ENCODE measurements around the gene IL11.

The IL11 gene

DNA sequence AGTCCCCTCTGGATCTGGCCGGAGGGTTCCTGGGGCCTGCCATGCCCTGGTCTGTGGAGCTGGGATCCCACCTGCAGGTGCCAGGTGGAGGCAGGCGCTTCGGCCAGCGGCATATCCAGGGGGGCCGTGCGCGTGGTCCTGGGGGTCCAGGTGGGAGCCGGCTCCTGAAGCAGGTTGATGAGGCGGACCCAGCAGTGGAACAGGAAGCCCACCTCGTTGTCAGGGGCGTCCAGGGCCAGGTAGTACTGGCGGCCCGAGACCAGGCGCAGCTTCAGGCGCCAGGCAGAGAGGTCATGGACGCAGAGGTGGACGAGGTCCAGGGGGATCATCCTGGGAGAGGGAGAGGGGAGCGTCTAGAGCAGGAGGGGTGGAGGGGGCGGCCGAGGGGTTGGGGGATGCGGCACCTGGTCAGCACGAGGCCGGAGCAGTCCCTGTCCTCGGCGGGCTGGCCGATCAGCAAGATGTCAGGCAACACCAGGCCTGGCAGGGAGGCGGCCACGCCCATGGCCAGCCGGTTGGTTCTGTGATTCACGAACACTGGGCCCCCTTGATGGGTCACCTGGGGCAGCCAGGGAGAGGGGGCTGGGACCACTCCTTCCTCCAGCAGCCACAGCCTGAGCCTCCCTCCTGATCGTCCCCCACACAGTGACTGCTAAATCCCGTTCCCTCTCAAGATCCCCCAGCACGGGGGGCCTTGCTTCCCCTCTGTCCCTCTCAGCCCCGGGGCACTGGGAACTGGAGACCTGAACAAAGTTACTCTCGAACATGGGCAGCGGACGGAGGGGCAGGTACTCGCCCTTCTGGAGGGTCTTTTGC is 7.9 kb downstream of the IL11 start:
- peaks cover 0 to 9% (median 1%) of the 10 kb centered on the region in 5 donors for H3K27me3 ChIP-seq (ENCODE audit: control insufficient read depth in 5 of 5, insufficient read depth in 4 of 5, low read length in 5 of 5)

DNA sequence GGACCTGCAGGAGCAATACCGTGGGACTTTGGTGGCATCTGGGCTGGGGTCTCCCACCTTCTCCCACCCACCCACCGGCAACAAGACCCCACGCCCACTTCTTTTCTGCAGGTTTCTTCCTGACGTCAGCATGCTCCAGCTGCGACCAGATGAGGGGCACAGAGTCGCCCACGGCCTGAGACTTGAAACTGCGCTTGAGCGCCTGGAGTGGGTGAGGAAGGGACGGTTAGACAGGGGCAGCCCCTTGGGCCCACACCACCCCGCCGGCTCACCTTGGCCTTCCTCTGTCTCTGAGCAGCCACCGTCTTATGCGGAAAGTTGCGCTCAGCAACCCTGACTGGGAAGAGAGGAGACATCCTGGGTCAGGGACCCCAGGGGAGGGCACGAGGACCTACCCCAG is 9.4 kb downstream of the IL11 start:
- H3K4me1 ChIP-seq (ENCODE audit: control insufficient read depth in 5 of 5, insufficient read depth in 5 of 5, low read length in 5 of 5) = no peaks in the 10 kb centered on the region
- no peak overlapping the region for H3K27ac ChIP-seq (ENCODE audit: low read depth, low read length)
- no peak overlapping the region for H3K9ac ChIP-seq (ENCODE audit: low read length in 5 of 5)
- H3K27me3 ChIP-seq (ENCODE audit: control insufficient read depth in 5 of 5, insufficient read depth in 4 of 5, low read length in 5 of 5) = peaks cover 0 to 11% (median 6%) of the 10 kb centered on the region in 5 donors
- H3K4me3 ChIP-seq (ENCODE audit: low read depth in 1 of 5, low read length in 5 of 5) = no peak overlapping the region
- no peaks in the 10 kb centered on the region for H3K36me3 ChIP-seq (ENCODE audit: control insufficient read depth in 5 of 5, insufficient read depth in 5 of 5, low read length in 5 of 5)
- H3K9me3 ChIP-seq (ENCODE audit: control insufficient read depth in 5 of 5, low read length in 5 of 5) = no peaks in the 10 kb centered on the region

More for the DNA sequence above, 7.9 kb downstream of the IL11 start:
- Histone ChIP-seq H3K9me3 (ENCODE audit: control insufficient read depth in 5 of 5, low read length in 5 of 5) (no peaks in the 10 kb centered on the region), H3K4me1 (ENCODE audit: control insufficient read depth in 5 of 5, insufficient read depth in 5 of 5, low read length in 5 of 5) (no peaks in the 10 kb centered on the region), H3K36me3 (ENCODE audit: control insufficient read depth in 5 of 5, insufficient read depth in 5 of 5, low read length in 5 of 5) (no peaks in the 10 kb centered on the region), H3K4me3 (ENCODE audit: low read depth in 1 of 5, low read length in 5 of 5) (no peak overlapping the region), H3K27ac (ENCODE audit: low read depth, low read length) (no peak overlapping the region), H3K9ac (ENCODE audit: low read length in 5 of 5) (no peak overlapping the region)

DNA sequence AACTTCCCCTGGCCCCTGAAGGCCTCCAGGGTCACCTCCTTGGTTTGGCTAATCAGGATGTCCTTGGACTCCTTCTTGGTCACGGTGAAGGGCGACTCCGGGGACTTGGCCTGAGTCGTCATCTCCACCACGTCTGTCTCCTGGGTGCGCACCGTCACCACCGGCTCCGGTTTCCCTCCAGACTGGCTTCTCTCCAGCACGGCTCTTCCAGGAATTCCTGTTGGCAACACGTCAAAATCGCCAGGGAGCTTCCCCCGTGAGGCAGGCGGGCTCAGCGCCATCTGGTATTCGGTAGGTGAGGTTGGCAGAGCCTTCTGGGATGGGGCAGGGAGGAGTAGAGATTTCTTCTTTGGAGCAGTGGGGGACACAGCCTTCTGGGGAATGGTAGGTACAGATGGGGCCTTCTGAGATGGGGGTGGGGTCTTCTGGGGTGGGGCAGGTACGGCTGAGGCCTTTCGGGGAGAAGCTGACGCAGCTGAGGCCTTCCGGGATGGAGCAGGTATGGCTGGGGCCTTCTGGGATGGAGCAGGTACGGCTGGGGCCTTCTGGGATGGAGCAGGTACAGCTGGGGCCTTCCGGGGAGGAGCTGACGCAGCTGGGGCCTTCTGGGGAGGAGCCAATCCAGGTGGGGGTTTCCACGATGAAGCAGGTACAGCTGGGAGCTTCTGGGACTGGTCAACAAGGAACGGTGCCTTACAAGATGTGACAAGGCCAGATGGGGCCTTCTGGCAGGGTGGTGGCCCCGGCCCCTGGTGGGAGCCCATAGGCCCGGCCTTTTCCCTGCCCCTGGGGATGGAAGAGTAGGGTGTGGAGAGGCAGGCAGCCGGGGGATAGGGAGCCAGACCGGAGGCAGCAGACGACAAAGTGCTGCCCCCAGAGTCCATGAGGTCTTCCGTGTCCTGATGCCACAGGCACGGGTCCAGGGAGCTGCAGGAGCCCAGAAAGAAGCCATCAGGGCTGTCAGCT is 11.0 kb downstream of the IL11 start:
- Histone ChIP-seq H3K36me3 (ENCODE audit: control insufficient read depth in 5 of 5, insufficient read depth in 5 of 5, low read length in 5 of 5) (no peaks in the 10 kb centered on the region), H3K27ac (ENCODE audit: low read depth, low read length) (no peak overlapping the region), H3K4me1 (ENCODE audit: control insufficient read depth in 5 of 5, insufficient read depth in 5 of 5, low read length in 5 of 5) (no peaks in the 10 kb centered on the region), H3K27me3 (ENCODE audit: control insufficient read depth in 5 of 5, insufficient read depth in 4 of 5, low read length in 5 of 5) (peaks cover 0 to 16% (median 13%) of the 10 kb centered on the region in 5 donors), H3K9ac (ENCODE audit: low read length in 5 of 5) (no peak overlapping the region), H3K4me3 (ENCODE audit: low read depth in 1 of 5, low read length in 5 of 5) (no peak overlapping the region), H3K9me3 (ENCODE audit: control insufficient read depth in 5 of 5, low read length in 5 of 5) (no peaks in the 10 kb centered on the region)

GRCh38 chr19:55358493-55358892 is 11.8 kb downstream of the IL11 start:
- H3K4me1 ChIP-seq (ENCODE audit: control insufficient read depth in 5 of 5, insufficient read depth in 5 of 5, low read length in 5 of 5) = peaks cover 0 to 5% (median 4%) of the 10 kb centered on the region in 5 donors
- H3K27me3 ChIP-seq (ENCODE audit: control insufficient read depth in 5 of 5, insufficient read depth in 4 of 5, low read length in 5 of 5) = peaks cover 4 to 23% (median 16%) of the 10 kb centered on the region in 5 donors
- no peaks in the 10 kb centered on the region for H3K9me3 ChIP-seq (ENCODE audit: control insufficient read depth in 5 of 5, low read length in 5 of 5)
- no peak overlapping the region for H3K4me3 ChIP-seq (ENCODE audit: low read depth in 1 of 5, low read length in 5 of 5)
- no peak overlapping the region for H3K9ac ChIP-seq (ENCODE audit: low read length in 5 of 5)
- no peak overlapping the region for H3K27ac ChIP-seq (ENCODE audit: low read depth, low read length)
- H3K36me3 ChIP-seq (ENCODE audit: control insufficient read depth in 5 of 5, insufficient read depth in 5 of 5, low read length in 5 of 5) = no peaks in the 10 kb centered on the region

- H3K27me3 ChIP-seq (ENCODE audit: control insufficient read depth in 5 of 5, insufficient read depth in 4 of 5, low read length in 5 of 5) = peaks cover 26 to 48% (median 40%) of the 10 kb centered on the region in 5 donors
- no peaks in the 10 kb centered on the region for H3K36me3 ChIP-seq (ENCODE audit: control insufficient read depth in 5 of 5, insufficient read depth in 5 of 5, low read length in 5 of 5)
- no peak overlapping the region for H3K4me3 ChIP-seq (ENCODE audit: low read depth in 1 of 5, low read length in 5 of 5)
- H3K4me1 ChIP-seq (ENCODE audit: control insufficient read depth in 5 of 5, insufficient read depth in 5 of 5, low read length in 5 of 5) = peaks cover 0 to 10% (median 9%) of the 10 kb centered on the region in 5 donors
- no peak overlapping the region for H3K27ac ChIP-seq (ENCODE audit: low read depth, low read length)
- no peaks in the 10 kb centered on the region for H3K9me3 ChIP-seq (ENCODE audit: control insufficient read depth in 5 of 5, low read length in 5 of 5)
- no peak overlapping the region for H3K9ac ChIP-seq (ENCODE audit: low read length in 5 of 5)
Observed at GRCh38 chr19:55355213-55355821, 14.9 kb downstream of the IL11 start.

GRCh38 chr19:55354698-55355212 is 15.5 kb downstream of the IL11 start, which contains the start of gene COX6B2:
Gene COX6B2, minus strand, starts transcription at chr19:55354719. Its CDS starts 198 bp downstream, at chr19:55354521.
- H3K36me3 ChIP-seq (ENCODE audit: control insufficient read depth in 5 of 5, insufficient read depth in 5 of 5, low read length in 5 of 5) = no peaks in the 10 kb centered on the region
- H3K27ac ChIP-seq (ENCODE audit: low read depth, low read length) = no peak within 1 kb of the TSS
- no peaks in the 10 kb centered on the region for H3K9me3 ChIP-seq (ENCODE audit: control insufficient read depth in 5 of 5, low read length in 5 of 5)
- peak within 1 kb of the TSS in 4 of 5 donors; percentile 2 to 57 (median 42) for H3K4me3 ChIP-seq (ENCODE audit: low read depth in 1 of 5, low read length in 5 of 5)
- peaks cover 0 to 10% (median 9%) of the 10 kb centered on the region in 5 donors for H3K4me1 ChIP-seq (ENCODE audit: control insufficient read depth in 5 of 5, insufficient read depth in 5 of 5, low read length in 5 of 5)
- H3K9ac ChIP-seq (ENCODE audit: low read length in 5 of 5) = no peak within 1 kb of the TSS
- H3K27me3 ChIP-seq (ENCODE audit: control insufficient read depth in 5 of 5, insufficient read depth in 4 of 5, low read length in 5 of 5) = peaks cover 26 to 51% (median 42%) of the 10 kb centered on the region in 5 donors

- H3K4me1 ChIP-seq (ENCODE audit: control insufficient read depth in 5 of 5, insufficient read depth in 5 of 5, low read length in 5 of 5) = peaks cover 0 to 10% (median 9%) of the 10 kb centered on the region in 5 donors
- no peak overlapping the region for H3K9ac ChIP-seq (ENCODE audit: low read length in 5 of 5)
- H3K27me3 ChIP-seq (ENCODE audit: control insufficient read depth in 5 of 5, insufficient read depth in 4 of 5, low read length in 5 of 5) = peaks cover 26 to 51% (median 42%) of the 10 kb centered on the region in 5 donors
- H3K9me3 ChIP-seq (ENCODE audit: control insufficient read depth in 5 of 5, low read length in 5 of 5) = no peaks in the 10 kb centered on the region
- H3K36me3 ChIP-seq (ENCODE audit: control insufficient read depth in 5 of 5, insufficient read depth in 5 of 5, low read length in 5 of 5) = no peaks in the 10 kb centered on the region
- peak overlapping the region in 4 of 5 donors; percentile 2 to 57 (median 42) for H3K4me3 ChIP-seq (ENCODE audit: low read depth in 1 of 5, low read length in 5 of 5)
- no peak overlapping the region for H3K27ac ChIP-seq (ENCODE audit: low read depth, low read length)
Observed at GRCh38 chr19:55353803-55354697, 16.2 kb downstream of the IL11 start.

DNA sequence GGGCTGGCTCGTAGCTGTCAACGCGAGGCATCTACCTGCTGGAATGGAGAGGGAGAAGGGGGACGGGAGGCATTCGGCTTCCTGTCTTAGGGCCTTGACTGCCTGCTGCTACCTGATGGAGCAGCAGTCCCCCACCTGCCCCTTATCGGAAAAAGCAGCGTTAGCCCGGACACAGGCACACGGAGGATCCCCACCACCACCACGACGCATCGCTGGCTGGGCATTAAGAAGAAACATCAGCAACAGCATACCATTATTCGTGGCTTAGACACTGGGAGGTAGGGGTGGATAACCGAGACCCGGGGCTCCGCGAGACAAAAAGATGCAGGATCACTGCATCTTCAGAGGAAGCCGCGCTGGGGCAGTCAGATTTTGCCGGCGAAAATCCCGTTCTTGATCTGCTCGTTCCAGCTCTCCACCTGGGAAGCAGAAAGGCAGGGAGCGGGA is 16.9 kb downstream of the IL11 start:
- H3K9me3 ChIP-seq (ENCODE audit: control insufficient read depth in 5 of 5, low read length in 5 of 5) = no peaks in the 10 kb centered on the region
- H3K9ac ChIP-seq (ENCODE audit: low read length in 5 of 5) = no peak overlapping the region
- H3K27ac ChIP-seq (ENCODE audit: low read depth, low read length) = no peak overlapping the region
- H3K4me3 ChIP-seq (ENCODE audit: low read depth in 1 of 5, low read length in 5 of 5) = peak overlapping the region in 4 of 5 donors; percentile 2 to 57 (median 42)
- H3K36me3 ChIP-seq (ENCODE audit: control insufficient read depth in 5 of 5, insufficient read depth in 5 of 5, low read length in 5 of 5) = peaks cover 0 to 3% (median 0%) of the 10 kb centered on the region in 5 donors
- H3K4me1 ChIP-seq (ENCODE audit: control insufficient read depth in 5 of 5, insufficient read depth in 5 of 5, low read length in 5 of 5) = peaks cover 0 to 10% (median 9%) of the 10 kb centered on the region in 5 donors
- H3K27me3 ChIP-seq (ENCODE audit: control insufficient read depth in 5 of 5, insufficient read depth in 4 of 5, low read length in 5 of 5) = peaks cover 26 to 51% (median 42%) of the 10 kb centered on the region in 5 donors
